Stimulated activated CD8-positive, alpha-beta memory T cell treated with anti-CD3 and anti-CD28 coated beads, Interleukin-7, amount 100 ng/mL, for 4 hours (primary cell): ENCODE results near the gene MYF5.

Experiments
- DNase-seq, 2 donors: peaks; one replicate each; pipeline ENCODE4 v3.0.0-alpha.2; 2020; ENCODE audit warnings: low read depth in 2 of 2

MYF5 gene

DNA sequence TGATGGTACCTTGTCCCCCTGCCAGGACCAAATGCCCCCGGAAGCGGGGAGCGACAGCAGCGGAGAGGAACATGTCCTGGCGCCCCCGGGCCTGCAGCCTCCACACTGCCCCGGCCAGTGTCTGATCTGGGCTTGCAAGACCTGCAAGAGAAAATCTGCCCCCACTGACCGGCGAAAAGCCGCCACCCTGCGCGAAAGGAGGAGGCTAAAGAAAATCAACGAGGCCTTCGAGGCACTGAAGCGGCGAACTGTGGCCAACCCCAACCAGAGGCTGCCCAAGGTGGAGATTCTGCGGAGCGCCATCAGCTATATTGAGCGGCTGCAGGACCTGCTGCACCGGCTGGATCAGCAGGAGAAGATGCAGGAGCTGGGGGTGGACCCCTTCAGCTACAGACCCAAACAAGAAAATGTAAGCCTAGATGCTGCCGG is 8.9 kb upstream of the MYF5 start:
- DNase-seq, result no peak

DNA sequence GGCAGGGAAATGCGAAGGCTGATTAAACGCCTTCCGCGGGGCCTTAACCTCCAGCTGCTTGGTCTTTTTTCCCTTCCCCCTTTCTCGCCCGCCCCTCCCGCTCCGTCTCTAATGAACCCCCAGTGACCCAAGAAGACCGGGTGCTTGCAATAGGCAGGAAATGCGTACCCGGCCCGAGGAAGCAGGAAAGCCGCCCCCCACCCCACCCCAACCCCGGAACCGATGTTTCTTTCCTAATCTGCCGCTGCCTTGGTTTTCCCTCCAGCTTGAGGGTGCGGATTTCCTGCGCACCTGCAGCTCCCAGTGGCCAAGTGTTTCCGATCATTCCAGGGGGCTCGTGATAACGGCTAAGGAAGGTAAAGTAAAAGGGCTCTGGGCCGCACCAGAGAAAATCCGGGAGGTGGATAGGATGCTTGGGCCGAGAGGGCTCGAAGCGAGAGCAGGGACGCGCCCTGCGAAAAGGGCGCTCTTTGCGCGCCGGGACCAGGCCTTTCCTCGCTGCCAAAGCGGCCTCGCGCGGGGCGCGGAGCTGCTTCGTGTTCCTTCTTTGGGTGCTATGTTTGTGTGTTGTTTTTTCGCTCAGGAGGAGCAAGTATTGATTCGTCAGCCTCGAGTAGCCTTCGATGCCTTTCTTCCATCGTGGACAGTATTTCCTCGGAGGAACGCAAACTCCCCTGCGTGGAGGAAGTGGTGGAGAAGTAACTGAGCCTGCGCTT is 8.3 kb upstream of the MYF5 start:
- DNase-seq, result no peak

GRCh38 chr12:80708975-80709328 is 7.8 kb upstream of the MYF5 start:
- DNase-seq, result no peak

GRCh38 chr12:80709811-80710726 is 6.6 kb upstream of the MYF5 start:
- DNase-seq, result no peak

- DNase-seq, result no peak
Observed at GRCh38 chr12:80710727-80711449, 5.8 kb upstream of the MYF5 start.

- DNase-seq, result no peak
Observed at GRCh38 chr12:80711866-80712265, 4.8 kb upstream of the MYF5 start.

DNA sequence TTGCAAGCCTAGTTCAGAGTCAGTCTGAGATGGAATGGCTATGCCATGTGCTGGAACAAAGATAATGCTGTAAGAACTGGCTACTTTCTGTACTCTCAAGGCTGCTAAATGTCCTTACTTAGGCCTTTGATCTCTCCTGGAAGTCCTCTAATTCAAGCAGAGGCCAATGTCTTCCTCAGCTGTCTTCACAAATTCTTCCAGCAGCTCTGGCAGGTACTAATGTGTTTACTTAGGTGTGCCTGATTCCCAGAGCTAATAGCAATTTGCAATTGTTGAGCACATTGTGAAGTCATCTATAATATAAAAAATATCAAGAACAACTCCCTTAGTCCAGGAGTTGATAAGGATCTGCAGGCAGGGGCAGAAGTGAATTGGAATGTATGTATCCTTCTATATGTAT is 3.8 kb upstream of the MYF5 start:
- DNase-seq, result no peak

DNA sequence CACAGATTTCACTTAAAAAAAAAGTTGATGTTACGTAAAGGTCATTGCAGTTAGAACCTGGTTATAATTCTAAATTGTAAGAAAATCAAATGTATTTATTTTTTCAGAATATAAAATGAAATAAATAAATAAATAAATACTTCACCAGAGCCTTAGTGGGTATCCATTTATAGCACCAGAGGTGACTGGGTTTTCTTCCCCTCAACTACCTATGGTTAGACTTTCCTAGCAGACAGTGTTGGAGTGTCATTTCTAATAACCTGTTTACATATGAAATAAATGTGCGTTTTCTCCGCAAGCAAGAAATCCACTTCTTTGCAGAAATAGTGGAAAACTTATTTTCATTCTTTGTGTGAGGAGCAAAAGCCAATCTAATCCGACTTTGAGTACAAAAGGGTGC is 3.3 kb upstream of the MYF5 start:
- DNase-seq, result no peak

DNA sequence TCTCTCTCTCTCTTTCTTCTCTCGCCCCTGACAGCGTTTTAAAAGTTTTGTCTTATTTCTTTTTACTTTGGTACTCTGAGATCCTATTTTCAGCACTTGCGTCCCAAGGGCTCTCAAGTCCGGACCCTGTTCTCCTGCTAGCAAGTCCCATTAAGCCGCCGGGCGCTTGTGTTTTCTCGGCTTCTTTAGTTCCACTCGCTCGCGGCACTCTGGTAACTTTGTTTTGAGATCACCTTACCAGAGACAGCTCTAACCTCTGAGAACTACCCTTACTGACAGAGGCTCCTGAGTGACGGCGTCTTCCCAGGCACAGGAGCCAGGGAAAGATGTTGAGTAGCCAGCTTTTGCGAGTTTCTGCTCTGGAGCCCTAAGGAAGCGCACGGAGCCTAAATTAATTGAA is 2.7 kb upstream of the MYF5 start:
- no peak for DNase-seq

GRCh38 chr12:80714846-80715245 is 1.9 kb upstream of the MYF5 start:
- DNase-seq, result no peak

GRCh38 chr12:80715713-80716249 is 931 bp upstream of the MYF5 start:
- no peak for DNase-seq

DNA sequence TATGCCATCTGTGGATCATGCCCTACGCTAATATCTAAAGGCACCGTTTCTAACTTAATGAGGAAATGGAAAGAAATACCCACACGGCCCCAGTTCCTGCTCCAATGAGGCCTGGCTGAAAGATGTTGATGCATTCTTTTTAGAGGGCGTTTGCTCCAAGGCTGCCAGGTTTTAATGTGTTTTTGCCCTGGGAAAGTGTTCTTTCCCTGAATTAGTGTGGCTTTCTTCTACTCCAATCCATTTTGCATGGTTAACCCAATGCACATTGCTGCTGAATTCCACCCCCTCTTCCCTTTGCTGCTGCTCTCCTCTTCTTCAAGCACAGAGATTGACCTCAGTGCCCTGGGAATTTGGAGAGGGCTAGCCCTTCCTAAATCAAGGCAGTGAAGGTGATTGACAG is 1.1 kb downstream of the MYF5 start:
- no peak for DNase-seq

DNA sequence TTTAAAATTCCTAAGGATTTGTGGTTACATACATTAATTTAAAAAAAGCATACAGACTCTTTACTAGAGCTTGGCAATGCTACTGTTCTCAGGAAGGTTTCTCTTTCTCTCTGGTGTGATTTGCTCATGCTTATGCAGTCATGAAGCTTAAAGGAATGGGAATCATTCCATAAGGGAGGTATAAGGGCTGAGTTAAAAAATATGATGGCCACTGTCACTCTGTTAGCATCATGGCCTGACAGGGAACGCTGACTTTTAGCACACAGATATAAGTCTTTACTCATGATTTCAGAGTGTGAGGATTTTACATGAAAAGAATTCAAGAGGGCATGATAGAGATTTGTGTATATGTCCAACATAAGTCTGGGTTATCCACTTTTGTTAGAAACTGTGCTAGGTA is 3.8 kb downstream of the MYF5 start:
- DNase-seq, result no peak

- no peak for DNase-seq
Observed at GRCh38 chr12:80721326-80721725, 4.6 kb downstream of the MYF5 start.

DNA sequence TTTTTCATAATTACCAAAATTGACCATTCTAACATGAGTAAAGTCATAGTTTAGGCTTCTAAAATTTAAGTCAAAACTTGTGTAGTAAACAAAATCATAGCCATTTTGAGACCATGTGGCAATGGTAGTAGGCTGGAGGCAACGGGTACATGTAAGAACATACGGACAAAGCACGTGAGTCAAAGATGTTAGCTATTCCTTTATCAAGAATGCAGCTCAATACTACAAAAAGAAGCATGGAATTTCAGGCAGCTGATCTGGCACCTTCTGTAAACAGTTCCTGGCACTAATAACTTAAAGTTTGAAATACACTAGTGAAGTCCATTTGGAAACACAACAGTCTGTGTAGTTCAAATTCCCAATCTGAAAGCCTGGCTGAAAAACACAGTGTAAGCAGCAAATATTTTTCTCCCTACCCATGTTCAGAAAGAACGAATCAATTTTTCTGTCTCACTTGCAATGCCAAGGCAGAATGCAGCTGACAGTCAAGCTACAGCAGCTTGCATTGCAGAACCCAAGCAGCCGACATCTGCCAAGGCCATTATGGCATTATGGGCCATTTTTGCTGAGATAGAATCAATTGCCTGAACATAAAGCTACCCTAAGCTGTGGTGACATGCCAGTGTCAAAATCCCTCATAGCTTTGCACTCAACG is 29.3 kb downstream of the MYF5 start:
- DNase-seq, result no peak

GRCh38 chr12:80747800-80748199 is 31.1 kb downstream of the MYF5 start:
- DNase-seq, result no peak

- no peak for DNase-seq
Observed at GRCh38 chr12:80749456-80749855, 32.7 kb downstream of the MYF5 start.

DNA sequence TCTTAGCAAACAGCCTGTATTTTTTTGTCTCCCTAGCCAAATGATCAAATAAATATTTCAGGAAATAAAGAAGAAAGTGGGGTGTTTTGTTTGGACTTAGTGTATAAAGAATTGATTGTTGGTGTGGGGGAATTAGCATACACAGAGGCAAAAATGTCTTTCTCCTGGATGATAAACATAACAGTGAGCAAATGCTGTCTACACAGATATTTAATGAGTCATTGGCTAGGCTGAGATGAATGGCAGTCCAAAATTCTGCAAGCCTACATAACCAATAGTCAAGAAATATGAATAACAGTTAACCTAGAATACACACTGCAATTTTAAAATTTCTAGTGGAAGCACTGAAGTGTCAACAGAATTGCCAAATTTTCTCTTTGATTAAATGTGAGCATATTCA is 35.8 kb downstream of the MYF5 start:
- DNase-seq, result no peak

GRCh38 chr12:80754274-80754673 is 37.6 kb downstream of the MYF5 start:
- no peak for DNase-seq

DNA sequence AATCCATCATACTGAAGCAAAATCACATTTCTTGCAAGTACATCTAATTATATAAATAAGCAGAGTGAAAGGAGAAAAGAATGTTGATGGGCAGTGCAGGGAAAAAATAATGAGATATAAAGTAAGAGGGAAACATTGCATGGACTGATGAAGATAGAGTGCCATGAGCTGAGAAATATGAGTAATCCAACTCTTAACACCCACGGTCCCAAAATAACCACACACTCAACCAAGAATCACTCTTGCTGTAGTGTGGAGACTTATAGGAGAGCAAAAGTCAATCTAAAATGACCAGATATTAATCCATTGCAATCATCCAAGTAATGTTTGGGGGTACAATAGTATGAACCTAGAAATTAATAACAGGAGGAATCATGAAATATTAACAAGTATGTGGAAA is 40.2 kb downstream of the MYF5 start:
- DNase-seq, result no peak

DNA sequence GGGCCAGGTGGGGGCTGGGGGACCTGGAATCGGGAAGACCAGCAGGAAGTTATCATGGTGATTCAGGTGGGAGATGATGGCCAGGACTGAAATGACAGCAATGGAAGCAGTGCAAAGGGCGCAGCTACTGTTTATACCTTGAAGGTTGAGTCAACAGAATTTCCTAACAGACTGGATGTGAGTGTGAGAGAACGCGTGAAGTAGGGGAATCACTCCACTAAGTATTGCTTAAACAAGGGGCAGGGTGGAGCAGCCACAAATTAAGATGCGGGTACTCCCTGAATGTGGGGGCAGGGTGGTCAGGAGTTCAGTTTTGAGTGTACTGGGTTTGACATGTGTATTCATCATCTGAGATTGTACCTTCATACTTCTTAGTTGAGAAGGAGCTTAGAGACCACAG is 45.1 kb downstream of the MYF5 start:
- DNase-seq, result no peak

DNA sequence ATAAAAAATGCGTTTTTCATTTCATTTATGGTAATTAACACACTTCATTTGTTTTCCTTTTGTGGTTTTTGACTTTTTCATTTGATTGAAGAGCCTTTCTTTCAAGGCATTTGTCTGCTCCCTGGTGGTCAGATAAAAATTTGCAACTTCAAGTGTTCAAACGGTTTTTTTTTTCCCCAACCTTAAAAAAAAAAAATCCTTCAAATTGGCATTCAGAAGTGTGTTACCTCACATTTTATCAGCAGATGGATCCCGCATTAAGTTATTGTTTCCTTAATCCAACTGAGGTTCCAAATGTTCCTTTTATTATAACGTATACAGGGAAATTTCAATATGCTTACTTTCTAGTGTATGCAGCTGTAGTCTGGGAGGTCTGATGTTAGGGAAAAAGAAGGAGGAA is 47.2 kb downstream of the MYF5 start:
- no peak for DNase-seq
